Motor neuron (in vitro differentiated cells): Measurements from ENCODE around the gene MAPK9. TPM values are rescaled to one million over a fixed set of nuclear protein-coding genes. Genes with fewer than 3 reads are reported as not detected.
A peak's percentile ranks its signal among the peaks of the same experiment; 100 is the strongest.

Source experiments
- ATAC-seq, 8 experiments: fragments of 200-7000 bp; cut with Tn5 transposase; replicated peaks in 6 of 8; 2 replicates each; pipeline ENCODE4 v1.8.0; 2021; ENCODE audit warnings: mild to moderate bottlenecking in 8 of 8, moderate library complexity in 8 of 8
- H3K27ac ChIP-seq, 2 donors: fragments of 250-450 bp; sonication (Bioruptor Pico); 2 replicates each; pipeline ENCODE4 v1.9.0; 2021; ENCODE audit warnings: antibody characterized with exemption in 2 of 2, mild to moderate bottlenecking in 2 of 2, moderate library complexity in 1 of 2
- H3K4me1 ChIP-seq, 2 donors: fragments of 250-450 bp; sonication (Bioruptor Pico); replicated peaks in 1 of 2; 2 replicates each; pipeline ENCODE4 v1.6.1; 2021; ENCODE audit warnings: antibody characterized with exemption in 2 of 2, mild to moderate bottlenecking in 2 of 2, moderate library complexity in 1 of 2
- H3K4me3 ChIP-seq, 5 donors: fragments of 250-450 bp; sonication (Bioruptor Pico); 2 replicates each; pipeline ENCODE4 v1.9.0; 2021; ENCODE audit warnings: antibody characterized with exemption in 5 of 5, mild to moderate bottlenecking in 5 of 5, moderate library complexity in 4 of 5
- WGBS, 10 experiments: fragments of 450-650 bp; shearing (Covaris generic); methylation state at CpG; one replicate each; pipeline ENCODE4 v1.0.0; 2022; 5-methylcytosine and 5-hydroxymethylcytosine counted together
- in situ Hi-C, 9 experiments: fragments of 400-800 bp; cut with MboI; loops; one replicate each; pipeline ENCODE4 v1.15.0; 2021; ENCODE audit warnings: low sequenced_read_pairs in 9 of 9, low pct_unique_long_range_greater_than_20kb in 2 of 9; ENCODE audit not compliant: unreplicated experiment in 9 of 9
- total RNA-seq, 8 experiments: library from RNA; unstranded; fragments of 300-600 nt; gene quantifications; 2 replicates each; pipeline versions ENCODE4 v1.2.3 to v1.2.4, GENCODE V29; 2022

MAPK9 gene
- total RNA-seq, 8 experiments from 2014 or later = 11.3 to 31.3 (median 23.6) TPM

- no peak for ATAC-seq
- H3K4me3 ChIP-seq = no peak overlapping the region
- WGBS, 10 experiments = 90 to 100% (median 100%) methylated on average over 1 to 5 of the region's 5 CpGs; no CpG with 5 or more reads in 2 of the 10 experiments
Observed at GRCh38 chr5:180241600-180241999, 50.3 kb downstream of the MAPK9 start.

GRCh38 chr5:180238631-180239030, 53.3 kb downstream of the MAPK9 start:
- WGBS, 10 experiments = 88 to 100% (median 100%) methylated on average over 1 to 2 of the region's 2 CpGs; no CpG with 5 or more reads in 1 of the 10 experiments
- Histone ChIP-seq H3K27ac (no peak overlapping the region), H3K4me3 (no peak overlapping the region), H3K4me1 (no peaks in the 10 kb centered on the region)
- no peak for ATAC-seq
- in situ Hi-C loops = no loop called here

More at GRCh38 chr5:180241600-180241999, 50.3 kb downstream of the MAPK9 start:
- H3K27ac ChIP-seq = no peak overlapping the region
- H3K4me1 ChIP-seq = no peaks in the 10 kb centered on the region
- in situ Hi-C loops = no loop called here

DNA sequence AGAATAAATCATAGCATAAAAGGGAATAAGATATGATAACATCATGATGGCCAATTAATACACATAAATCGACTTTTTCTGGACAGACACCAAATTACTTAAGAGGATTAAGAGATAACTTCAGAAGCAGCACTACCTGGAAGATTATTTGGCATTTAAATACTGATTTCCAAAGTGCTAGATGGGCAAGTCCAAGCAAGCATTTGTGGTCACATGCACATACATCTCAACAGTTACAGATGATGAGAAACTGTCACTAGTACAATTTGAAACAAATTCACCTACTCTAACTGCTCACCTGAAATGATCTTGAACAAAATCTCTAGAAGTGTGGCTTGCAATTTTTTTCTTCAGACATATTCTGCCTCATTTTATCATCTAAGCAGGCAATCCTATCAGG, 56.0 kb downstream of the MAPK9 start:
- ATAC-seq = no peak
- Histone ChIP-seq H3K4me1 (no peaks in the 10 kb centered on the region), H3K27ac (no peak overlapping the region), H3K4me3 (no peak overlapping the region)
- 100% methylated on average over 1 of the region's 1 CpG; no CpG with 5 or more reads in 5 of the 10 experiments for WGBS, 10 experiments
- in situ Hi-C loops = no loop called here

- in situ Hi-C loops = no loop called here
- no peak for ATAC-seq
- Histone ChIP-seq H3K4me3 (no peak overlapping the region), H3K27ac (no peak overlapping the region), H3K4me1 (peaks cover 0 to 4% of the 10 kb centered on the region in 2 donors)
- WGBS, 10 experiments = 29 to 100% (median 55%) methylated on average over 2 to 5 of the region's 5 CpGs
Observed at GRCh38 chr5:180235077-180235476, 56.8 kb downstream of the MAPK9 start.

DNA sequence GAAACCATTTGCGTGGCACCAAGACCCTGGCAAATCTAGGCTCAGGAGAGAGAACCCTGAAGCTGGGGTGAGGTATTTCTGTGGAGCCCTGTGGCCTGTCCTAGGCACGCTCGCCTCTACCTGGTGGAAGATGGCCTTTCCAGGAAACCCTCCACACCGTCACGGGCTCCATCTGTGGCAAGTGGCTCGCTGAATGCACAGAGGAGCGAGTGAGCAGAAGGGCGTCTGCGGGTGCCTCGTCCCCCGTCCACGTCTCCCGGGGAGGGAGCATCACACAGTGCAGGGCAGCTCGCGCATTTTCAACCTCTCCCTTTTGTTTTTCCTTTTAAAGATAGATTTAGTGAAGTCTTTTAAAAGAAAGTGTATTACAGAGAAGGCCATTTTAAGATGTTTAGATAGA, 57.6 kb downstream of the MAPK9 start:
- peaks cover 0 to 8% of the 10 kb centered on the region in 2 donors for H3K4me1 ChIP-seq
- no peak overlapping the region for H3K4me3 ChIP-seq
- ATAC-seq = no peak
- in situ Hi-C loops = no loop called here
- H3K27ac ChIP-seq = no peak overlapping the region
- WGBS, 10 experiments = 90 to 100% (median 96%) methylated on average over 1 to 11 of the region's 15 CpGs; no CpG with 5 or more reads in 2 of the 10 experiments

DNA sequence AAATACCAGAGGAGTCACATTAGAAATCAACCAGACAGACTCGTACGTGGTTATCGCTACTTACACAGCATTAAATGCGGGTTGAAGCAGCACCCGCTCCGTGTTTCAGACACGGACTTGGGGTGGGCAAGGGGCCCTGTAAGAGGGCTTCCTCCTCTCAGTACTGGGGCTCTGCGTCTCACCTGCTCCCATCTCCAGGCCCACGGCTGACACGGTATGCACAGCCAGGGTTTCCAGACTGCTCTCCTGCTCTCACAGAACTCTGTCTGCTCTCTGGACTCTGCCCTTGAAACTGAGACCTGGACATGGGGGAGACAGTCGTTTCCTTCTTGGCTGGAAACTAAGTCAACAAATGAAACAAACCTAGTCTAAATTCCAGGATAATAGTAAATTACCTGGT, 58.2 kb downstream of the MAPK9 start:
- in situ Hi-C loops = no loop called here
- Histone ChIP-seq H3K4me3 (no peak overlapping the region), H3K4me1 (peaks cover 0 to 8% of the 10 kb centered on the region in 2 donors), H3K27ac (no peak overlapping the region)
- WGBS, 10 experiments = 60 to 100% (median 87%) methylated on average over 1 to 10 of the region's 11 CpGs; no CpG with 5 or more reads in 1 of the 10 experiments
- no peak for ATAC-seq

GRCh38 chr5:180230017-180230416, 61.9 kb downstream of the MAPK9 start:
- 38 to 84% (median 65%) methylated on average over 1 to 6 of the region's 7 CpGs; no CpG with 5 or more reads in 6 of the 10 experiments for WGBS, 10 experiments

DNA sequence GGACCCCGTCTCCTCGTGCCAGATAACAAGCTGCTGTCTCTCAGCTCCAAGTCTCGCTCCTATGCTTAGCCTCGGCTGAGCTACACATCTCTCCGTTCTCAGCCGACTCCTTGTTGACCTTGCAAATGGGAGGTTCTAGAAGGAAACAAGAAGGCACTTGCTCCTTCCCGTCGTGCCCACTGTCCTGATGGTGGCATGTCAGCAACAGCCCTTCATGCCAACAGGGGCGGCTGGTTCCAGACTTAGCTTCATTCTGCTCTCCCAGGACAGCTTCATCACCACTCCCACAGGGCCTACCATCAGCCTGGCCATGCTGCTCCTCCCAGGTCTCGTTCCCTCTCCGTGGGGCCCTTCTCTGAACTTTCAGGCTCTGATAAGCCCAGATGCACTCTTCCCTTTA, 69.8 kb downstream of the MAPK9 start:
- H3K27ac ChIP-seq = no peak overlapping the region
- no peak for ATAC-seq
- in situ Hi-C loops = no loop called here
- no peaks in the 10 kb centered on the region for H3K4me1 ChIP-seq
- no peak overlapping the region for H3K4me3 ChIP-seq
- WGBS, 10 experiments = 76 to 100% (median 97%) methylated on average over 1 to 7 of the region's 11 CpGs; no CpG with 5 or more reads in 4 of the 10 experiments

More at GRCh38 chr5:180230017-180230416, 61.9 kb downstream of the MAPK9 start:
- Histone ChIP-seq H3K4me3 (no peak overlapping the region), H3K4me1 (peaks cover 0 to 8% of the 10 kb centered on the region in 2 donors), H3K27ac (no peak overlapping the region)
- in situ Hi-C loops = no loop called here
- ATAC-seq = peak in 3 of 8 experiments; percentile 31 to 56 (median 53)

DNA sequence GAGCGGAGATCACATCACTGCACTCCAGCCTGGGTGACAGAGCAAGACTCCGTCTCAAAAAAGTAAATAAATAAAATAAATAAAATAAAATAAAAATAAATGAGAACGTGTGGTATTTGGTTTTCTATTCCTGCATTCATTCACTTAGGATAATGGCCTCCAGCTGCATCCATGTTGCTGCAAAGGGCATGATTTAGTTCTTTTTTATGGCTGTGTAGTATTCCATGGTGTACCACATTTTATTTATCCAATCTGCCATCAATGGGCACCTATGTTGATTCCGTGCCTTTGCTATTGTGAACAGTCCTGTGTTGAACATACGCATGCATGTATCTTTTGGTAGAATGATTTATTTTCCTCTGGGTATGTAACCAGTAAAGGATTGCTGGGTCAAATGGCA, 74.1 kb downstream of the MAPK9 start:
- H3K4me3 ChIP-seq = no peak overlapping the region
- WGBS, 10 experiments = 67 to 100% (median 85%) methylated on average over 1 to 5 of the region's 5 CpGs
- ATAC-seq = no peak
- H3K27ac ChIP-seq = no peak overlapping the region
- in situ Hi-C loops = no loop called here
- H3K4me1 ChIP-seq = no peaks in the 10 kb centered on the region

GRCh38 chr5:180216646-180217171, 75.2 kb downstream of the MAPK9 start:
- in situ Hi-C loops = no loop called here
- H3K4me1 ChIP-seq = no peaks in the 10 kb centered on the region
- no peak overlapping the region for H3K27ac ChIP-seq
- WGBS, 10 experiments = 60 to 100% (median 90%) methylated on average over 1 to 14 of the region's 15 CpGs; no CpG with 5 or more reads in 1 of the 10 experiments
- no peak for ATAC-seq
- no peak overlapping the region for H3K4me3 ChIP-seq

GRCh38 chr5:180215783-180216630, 75.9 kb downstream of the MAPK9 start:
- Histone ChIP-seq H3K27ac (no peak overlapping the region), H3K4me3 (no peak overlapping the region), H3K4me1 (no peaks in the 10 kb centered on the region)
- WGBS, 10 experiments = 35 to 93% (median 85%) methylated on average over 2 to 9 of the region's 34 CpGs; no CpG with 5 or more reads in 6 of the 10 experiments
- no peak for ATAC-seq
- in situ Hi-C loops = no loop called here

- Histone ChIP-seq H3K27ac (no peak overlapping the region), H3K4me1 (no peaks in the 10 kb centered on the region), H3K4me3 (no peak overlapping the region)
- no peak for ATAC-seq
- WGBS, 10 experiments = 60 to 100% (median 90%) methylated on average over 1 to 12 of the region's 21 CpGs; no CpG with 5 or more reads in 3 of the 10 experiments
- in situ Hi-C loops = no loop called here
Observed at GRCh38 chr5:180214870-180215770, 76.8 kb downstream of the MAPK9 start.
